ENCODE measurements around the gene UMODL1. TPM values are rescaled to one million over a fixed set of nuclear protein-coding genes. Genes with fewer than 3 reads are reported as not detected.
A peak's percentile ranks its signal among the peaks of the same experiment; 100 is the strongest.

UMODL1 gene
- total and polyA plus RNA-seq, 8 donors, result under 0.01 TPM; not detected in 7

DNA sequence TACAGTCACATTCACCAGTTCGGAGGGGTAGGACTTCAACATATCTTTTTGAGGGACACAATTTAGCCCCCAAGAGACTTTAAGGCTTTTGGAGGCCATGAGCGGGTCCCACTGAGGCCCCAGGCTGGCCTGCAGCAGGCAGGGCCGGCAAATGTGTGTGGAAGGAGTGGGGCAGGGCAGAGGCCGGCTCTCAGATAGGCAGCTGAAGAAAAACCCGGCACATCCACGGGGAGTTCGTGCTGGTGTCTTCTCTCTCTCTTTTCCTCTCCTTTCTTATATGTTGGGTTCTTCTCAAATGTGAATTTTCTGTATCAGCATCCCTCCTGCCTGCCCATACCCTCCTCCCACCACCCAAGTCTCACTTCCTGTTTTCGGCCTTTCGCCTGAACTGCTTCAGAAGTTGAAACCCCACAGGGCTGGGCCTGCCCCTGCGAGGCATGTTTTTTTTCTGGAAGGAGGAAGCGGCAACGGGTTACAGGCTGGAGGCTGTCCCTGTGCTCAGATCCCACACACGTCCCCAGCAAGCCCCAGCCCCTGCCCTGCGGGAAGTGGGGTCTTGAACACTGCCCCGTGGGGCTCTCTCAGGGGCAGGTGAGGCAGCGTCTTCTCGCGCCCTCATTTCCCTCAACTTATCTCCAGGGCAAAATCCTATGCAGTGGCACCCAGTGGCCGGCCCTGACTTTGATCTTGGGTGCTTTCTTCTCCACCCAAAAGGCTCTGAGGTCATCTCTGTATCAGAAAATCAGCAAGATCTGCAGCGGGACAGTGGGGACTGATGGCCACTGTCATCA lies 9.7 kb upstream of the UMODL1 start:
- Histone ChIP-seq H3K27ac (peak overlapping the region in 2 of 5 donors; percentile 43 to 63), H3K27me3 (peaks cover 0 to 35% (median 4%) of the 10 kb centered on the region in 3 donors), H3K4me1 (peaks cover 41 to 60% (median 53%) of the 10 kb centered on the region in 4 donors), H3K36me3 (no peaks in the 10 kb centered on the region), H3K9me3 (no peaks in the 10 kb centered on the region), H3K4me3 (no peak overlapping the region)
- DNase-seq, result peak in 1 of 2 donors; percentile 61
- intact Hi-C loops (cut with DNase I; ENCODE audit: low total_unique reads), result no loop called here
- 79 to 88% (median 86%) methylated on average over 20 of the region's 20 CpGs for WGBS, 5 donors
- no peak for TF ChIP-seq POLR2AphosphoS5 (IDR thresholded peaks at IDR 0.05)
- no peak for TF ChIP-seq EP300 (IDR thresholded peaks at IDR 0.05)
- no peak for TF ChIP-seq POLR2A (IDR thresholded peaks at IDR 0.05)
- TF ChIP-seq, protein P1, sequence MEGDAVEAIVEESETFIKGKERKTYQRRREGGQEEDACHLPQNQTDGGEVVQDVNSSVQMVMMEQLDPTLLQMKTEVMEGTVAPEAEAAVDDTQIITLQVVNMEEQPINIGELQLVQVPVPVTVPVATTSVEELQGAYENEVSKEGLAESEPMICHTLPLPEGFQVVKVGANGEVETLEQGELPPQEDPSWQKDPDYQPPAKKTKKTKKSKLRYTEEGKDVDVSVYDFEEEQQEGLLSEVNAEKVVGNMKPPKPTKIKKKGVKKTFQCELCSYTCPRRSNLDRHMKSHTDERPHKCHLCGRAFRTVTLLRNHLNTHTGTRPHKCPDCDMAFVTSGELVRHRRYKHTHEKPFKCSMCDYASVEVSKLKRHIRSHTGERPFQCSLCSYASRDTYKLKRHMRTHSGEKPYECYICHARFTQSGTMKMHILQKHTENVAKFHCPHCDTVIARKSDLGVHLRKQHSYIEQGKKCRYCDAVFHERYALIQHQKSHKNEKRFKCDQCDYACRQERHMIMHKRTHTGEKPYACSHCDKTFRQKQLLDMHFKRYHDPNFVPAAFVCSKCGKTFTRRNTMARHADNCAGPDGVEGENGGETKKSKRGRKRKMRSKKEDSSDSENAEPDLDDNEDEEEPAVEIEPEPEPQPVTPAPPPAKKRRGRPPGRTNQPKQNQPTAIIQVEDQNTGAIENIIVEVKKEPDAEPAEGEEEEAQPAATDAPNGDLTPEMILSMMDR (IDR thresholded peaks at IDR 0.05), result no peak

DNA sequence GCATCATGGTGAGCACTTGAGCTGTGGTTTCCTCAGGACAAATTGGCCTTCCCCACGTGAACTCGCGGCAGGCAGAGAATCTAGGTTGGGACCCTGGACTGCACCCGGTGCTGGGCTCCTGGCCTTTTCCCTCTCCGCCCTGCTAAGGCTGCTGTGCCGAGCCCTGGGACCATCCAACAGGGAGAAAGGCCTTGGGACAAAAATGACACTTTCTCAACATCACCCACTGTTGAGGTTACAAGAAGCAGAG lies 9.2 kb upstream of the UMODL1 start:
- Histone ChIP-seq H3K27ac (peak overlapping the region in 2 of 5 donors; percentile 43 to 63), H3K9me3 (no peaks in the 10 kb centered on the region), H3K27me3 (peaks cover 0 to 35% (median 4%) of the 10 kb centered on the region in 3 donors), H3K36me3 (no peaks in the 10 kb centered on the region), H3K4me1 (peaks cover 35 to 55% (median 48%) of the 10 kb centered on the region in 4 donors), H3K4me3 (no peak overlapping the region)
- TF ChIP-seq POLR2AphosphoS5 (IDR thresholded peaks at IDR 0.05) (no peak), EP300 (IDR thresholded peaks at IDR 0.05) (no peak), POLR2A (IDR thresholded peaks at IDR 0.05) (no peak)
- TF ChIP-seq, protein P1 (IDR thresholded peaks at IDR 0.05), result no peak
- DNase-seq, result no peak
- WGBS, 5 donors, result 59 to 80% (median 75%) methylated on average over 6 of the region's 6 CpGs
- intact Hi-C loops (cut with DNase I; ENCODE audit: low total_unique reads), result no loop called here

- Histone ChIP-seq H3K9me3 (no peaks in the 10 kb centered on the region), H3K4me3 (peak overlapping the region in 2 of 4 donors; percentile 0 to 11), H3K36me3 (no peaks in the 10 kb centered on the region), H3K4me1 (peaks cover 30 to 50% (median 44%) of the 10 kb centered on the region in 4 donors), H3K27ac (peak overlapping the region in 2 of 5 donors; percentile 43 to 63), H3K27me3 (peaks cover 0 to 37% (median 4%) of the 10 kb centered on the region in 3 donors)
- intact Hi-C loops (cut with DNase I; ENCODE audit: low total_unique reads), result no loop called here
- WGBS, 5 donors, result 54 to 77% (median 56%) methylated on average over 30 to 31 of the region's 31 CpGs
- peak; percentile 56 to 77 for DNase-seq
- TF ChIP-seq POLR2AphosphoS5 (IDR thresholded peaks at IDR 0.05) (peak in 2 of 3 donors; percentile 28 to 46), EP300 (IDR thresholded peaks at IDR 0.05) (no peak)
These were observed 8.7 kb upstream of the UMODL1 start for GRCh38 chr21:42062236-42063022.

- peak; percentile 48 to 72 for DNase-seq
- Histone ChIP-seq H3K4me1 (peaks cover 23 to 43% (median 37%) of the 10 kb centered on the region in 4 donors), H3K4me3 (peak overlapping the region in 3 of 4 donors; percentile 0 to 11 (median 1)), H3K27ac (peak overlapping the region in 4 of 5 donors; percentile 14 to 63 (median 33)), H3K27me3 (peaks cover 0 to 45% (median 4%) of the 10 kb centered on the region in 3 donors), H3K9me3 (no peaks in the 10 kb centered on the region), H3K36me3 (no peaks in the 10 kb centered on the region)
- TF ChIP-seq POLR2AphosphoS5 (IDR thresholded peaks at IDR 0.05), result no peak
- no peak for TF ChIP-seq POLR2A (IDR thresholded peaks at IDR 0.05)
- no peak for TF ChIP-seq EP300 (IDR thresholded peaks at IDR 0.05)
- TF ChIP-seq, protein P1 (IDR thresholded peaks at IDR 0.05), result no peak
- WGBS, 5 donors, result 10 to 28% (median 24%) methylated on average over 2 to 4 of the region's 4 CpGs
- intact Hi-C loops (cut with DNase I; ENCODE audit: low total_unique reads), result no loop called here
These were observed 7.9 kb upstream of the UMODL1 start for GRCh38 chr21:42063191-42063570.

All from stomach (tissue), 9 donors.